Panc1 (cell line): ENCODE measurements around the gene TP73. TPM values are rescaled to one million over a fixed set of nuclear protein-coding genes. Genes with fewer than 3 reads are reported as not detected.

Source experiments
- ATAC-seq: fragments of 200-7000 bp; cut with Tn5 transposase; 2 replicates; pipeline ENCODE4 v1.9.1; 2020; ENCODE audit warnings: mild to moderate bottlenecking, moderate library complexity
- BruUV-seq: library from RNA; stranded (reverse); fragments of 400-500 nt; replicated peaks from 2 replicates; lab custom pipeline; 2021; lab: Mats Ljungman, UMichigan
- CTCF ChIA-PET: fragments of 300-600 bp; sonication (Branson Sonifier 250); formaldehyde crosslinking; loops from one replicate; lab custom pipeline; 2022; ENCODE audit warnings: antibody characterized with exemption; lab: Charles Lee
- POLR2A ChIA-PET: fragments of 300-600 bp; sonication (Branson Sonifier 250); formaldehyde crosslinking; loops from one replicate; lab custom pipeline; 2022; ENCODE audit warnings: antibody characterized with exemption; lab: Charles Lee
- DNase-seq: peaks from one replicate; pipeline ENCODE4 v3.0.0-alpha.2; 2010; ENCODE audit warnings: low read depth, low spot score
- H3K27ac ChIP-seq: 2 replicates; pipeline ENCODE4 v1.5.1; 2011; ENCODE audit warnings: mild to moderate bottlenecking, low read length, inconsistent platforms
- H3K27me3 ChIP-seq: fragments of 200-500 bp; sonication (Bioruptor generic); 2 replicates; pipeline ENCODE4 v1.6.0; 2014; ENCODE audit warnings: low read length, inconsistent platforms; ENCODE audit not compliant: control insufficient read depth, insufficient read depth
- H3K36me3 ChIP-seq: fragments of 200-500 bp; sonication (Bioruptor generic); 2 replicates; pipeline ENCODE4 v1.5.1; 2014; ENCODE audit warnings: inconsistent platforms, mild to moderate bottlenecking, low read length, moderate library complexity; ENCODE audit not compliant: control insufficient read depth, insufficient read depth
- H3K4me1 ChIP-seq: 2 replicates; pipeline ENCODE4 v1.5.1; 2011; ENCODE audit warnings: inconsistent platforms, mild to moderate bottlenecking, low read length, moderate library complexity; ENCODE audit not compliant: control insufficient read depth, insufficient read depth
- H3K4me3 ChIP-seq, 2 experiments: 2 replicates each; pipeline ENCODE4 v1.5.1; 2011 to 2012; ENCODE audit warnings: low read depth in 2 of 2, low read length in 2 of 2, mild to moderate bottlenecking in 2 of 2, inconsistent platforms in 1 of 2, moderate library complexity in 1 of 2
- H3K9me3 ChIP-seq: fragments of 200-500 bp; sonication (Bioruptor generic); 2 replicates; pipeline ENCODE4 v1.5.1; 2014; ENCODE audit warnings: low read depth, mild to moderate bottlenecking, inconsistent platforms, low read length, moderate library complexity; ENCODE audit not compliant: control insufficient read depth, insufficient read depth
- POLR2AphosphoS5 ChIP-seq: IDR thresholded peaks from 2 replicates; pipeline ENCODE4 v1.6.1; 2012; ENCODE audit warnings: mild to moderate bottlenecking, low read depth, low read length, moderate library complexity
- SIN3A ChIP-seq: IDR thresholded peaks from 2 replicates; pipeline ENCODE4 v1.6.1; 2012; ENCODE audit warnings: low read depth, mild to moderate bottlenecking, low read length, moderate library complexity, borderline replicate concordance; ENCODE audit not compliant: insufficient read depth
- TCF7L2 ChIP-seq: IDR thresholded peaks from 2 replicates; pipeline ENCODE4 v1.6.1; 2011; ENCODE audit warnings: mild to moderate bottlenecking, low read depth, low read length, inconsistent platforms
- in situ Hi-C: cut with HindIII; loops from 2 replicates; pipeline ENCODE4 v1.10.0; 2016; ENCODE audit warnings: low sequenced_read_pairs, low pct_unique_long_range_greater_than_20kb
- intact Hi-C: fragments of 100-400 bp; cut with micrococcal nuclease; formaldehyde crosslinking; loops from one replicate; pipeline ENCODE4 v1.10.0; 2022; ENCODE audit not compliant: unreplicated experiment
- total RNA-seq: library from RNA; stranded (reverse); gene quantifications from one replicate; pipeline ENCODE4 v1.2.1, GENCODE V29; 2021; ENCODE audit not compliant: unreplicated experiment
- TF ChIP-seq, protein P1 (sequence below), 2 experiments: IDR thresholded peaks; 2 replicates each; pipeline ENCODE4 v1.6.1; 2011 to 2012; ENCODE audit warnings: low read depth in 2 of 2, control low read depth in 1 of 2, low read length in 1 of 2, mild to moderate bottlenecking in 1 of 2, moderate library complexity in 1 of 2; ENCODE audit not compliant: insufficient read depth in 1 of 2
- TF ChIP-seq, protein P2 (sequence below): fragments of 450-650 bp; IDR thresholded peaks from 2 replicates; pipeline ENCODE4 v1.5.1; 2017; ENCODE audit warnings: mild to moderate bottlenecking

The TP73 gene
- total RNA-seq, 1 experiment from 2014 or later: 4.7 TPM

DNA sequence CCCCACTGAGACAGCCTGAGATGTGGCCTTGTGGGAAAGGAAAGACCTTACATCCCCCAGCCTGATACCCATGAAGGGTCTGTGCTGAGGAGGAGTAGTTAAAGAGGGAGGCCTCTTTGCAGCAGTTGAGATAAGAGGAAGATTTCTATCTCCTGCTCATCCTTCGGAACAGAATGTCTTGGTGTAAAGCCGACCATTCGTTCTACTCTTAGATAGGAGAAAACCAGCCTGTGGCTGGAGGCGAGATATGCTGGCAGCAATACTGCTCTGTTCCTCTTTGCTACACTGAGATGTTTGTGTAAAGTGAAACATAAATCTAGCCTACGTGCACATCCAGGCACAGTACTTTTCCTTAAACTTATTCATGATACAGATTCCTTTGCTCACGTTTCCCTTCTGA, 98.4 kb downstream of the TP73 start:
- Histone ChIP-seq H3K4me1 (peaks cover 8% of the 10 kb centered on the region), H3K27ac (no peak overlapping the region), H3K27me3 (no peaks in the 10 kb centered on the region), H3K36me3 (no peaks in the 10 kb centered on the region), H3K4me3 (no peak overlapping the region), H3K9me3 (no peaks in the 10 kb centered on the region)
- intact Hi-C loops: no loop called here
- ChIA-PET CTCF (no interaction called here), POLR2A (no interaction called here)
- no peak for ATAC-seq
- BruUV-seq: no TSS peak
- in situ Hi-C loops: no loop called here
- no peak for DNase-seq
- TF ChIP-seq, protein P1, sequence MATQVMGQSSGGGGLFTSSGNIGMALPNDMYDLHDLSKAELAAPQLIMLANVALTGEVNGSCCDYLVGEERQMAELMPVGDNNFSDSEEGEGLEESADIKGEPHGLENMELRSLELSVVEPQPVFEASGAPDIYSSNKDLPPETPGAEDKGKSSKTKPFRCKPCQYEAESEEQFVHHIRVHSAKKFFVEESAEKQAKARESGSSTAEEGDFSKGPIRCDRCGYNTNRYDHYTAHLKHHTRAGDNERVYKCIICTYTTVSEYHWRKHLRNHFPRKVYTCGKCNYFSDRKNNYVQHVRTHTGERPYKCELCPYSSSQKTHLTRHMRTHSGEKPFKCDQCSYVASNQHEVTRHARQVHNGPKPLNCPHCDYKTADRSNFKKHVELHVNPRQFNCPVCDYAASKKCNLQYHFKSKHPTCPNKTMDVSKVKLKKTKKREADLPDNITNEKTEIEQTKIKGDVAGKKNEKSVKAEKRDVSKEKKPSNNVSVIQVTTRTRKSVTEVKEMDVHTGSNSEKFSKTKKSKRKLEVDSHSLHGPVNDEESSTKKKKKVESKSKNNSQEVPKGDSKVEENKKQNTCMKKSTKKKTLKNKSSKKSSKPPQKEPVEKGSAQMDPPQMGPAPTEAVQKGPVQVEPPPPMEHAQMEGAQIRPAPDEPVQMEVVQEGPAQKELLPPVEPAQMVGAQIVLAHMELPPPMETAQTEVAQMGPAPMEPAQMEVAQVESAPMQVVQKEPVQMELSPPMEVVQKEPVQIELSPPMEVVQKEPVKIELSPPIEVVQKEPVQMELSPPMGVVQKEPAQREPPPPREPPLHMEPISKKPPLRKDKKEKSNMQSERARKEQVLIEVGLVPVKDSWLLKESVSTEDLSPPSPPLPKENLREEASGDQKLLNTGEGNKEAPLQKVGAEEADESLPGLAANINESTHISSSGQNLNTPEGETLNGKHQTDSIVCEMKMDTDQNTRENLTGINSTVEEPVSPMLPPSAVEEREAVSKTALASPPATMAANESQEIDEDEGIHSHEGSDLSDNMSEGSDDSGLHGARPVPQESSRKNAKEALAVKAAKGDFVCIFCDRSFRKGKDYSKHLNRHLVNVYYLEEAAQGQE (IDR thresholded peaks at IDR 0.05; ENCODE audit: insufficient read depth in 1 of 2, low read depth in 2 of 2, low read length in 1 of 2): no peak
- TF ChIP-seq SIN3A (no peak), POLR2AphosphoS5 (no peak), TCF7L2 (no peak)
- TF ChIP-seq, protein P2, sequence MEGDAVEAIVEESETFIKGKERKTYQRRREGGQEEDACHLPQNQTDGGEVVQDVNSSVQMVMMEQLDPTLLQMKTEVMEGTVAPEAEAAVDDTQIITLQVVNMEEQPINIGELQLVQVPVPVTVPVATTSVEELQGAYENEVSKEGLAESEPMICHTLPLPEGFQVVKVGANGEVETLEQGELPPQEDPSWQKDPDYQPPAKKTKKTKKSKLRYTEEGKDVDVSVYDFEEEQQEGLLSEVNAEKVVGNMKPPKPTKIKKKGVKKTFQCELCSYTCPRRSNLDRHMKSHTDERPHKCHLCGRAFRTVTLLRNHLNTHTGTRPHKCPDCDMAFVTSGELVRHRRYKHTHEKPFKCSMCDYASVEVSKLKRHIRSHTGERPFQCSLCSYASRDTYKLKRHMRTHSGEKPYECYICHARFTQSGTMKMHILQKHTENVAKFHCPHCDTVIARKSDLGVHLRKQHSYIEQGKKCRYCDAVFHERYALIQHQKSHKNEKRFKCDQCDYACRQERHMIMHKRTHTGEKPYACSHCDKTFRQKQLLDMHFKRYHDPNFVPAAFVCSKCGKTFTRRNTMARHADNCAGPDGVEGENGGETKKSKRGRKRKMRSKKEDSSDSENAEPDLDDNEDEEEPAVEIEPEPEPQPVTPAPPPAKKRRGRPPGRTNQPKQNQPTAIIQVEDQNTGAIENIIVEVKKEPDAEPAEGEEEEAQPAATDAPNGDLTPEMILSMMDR: no peak

DNA sequence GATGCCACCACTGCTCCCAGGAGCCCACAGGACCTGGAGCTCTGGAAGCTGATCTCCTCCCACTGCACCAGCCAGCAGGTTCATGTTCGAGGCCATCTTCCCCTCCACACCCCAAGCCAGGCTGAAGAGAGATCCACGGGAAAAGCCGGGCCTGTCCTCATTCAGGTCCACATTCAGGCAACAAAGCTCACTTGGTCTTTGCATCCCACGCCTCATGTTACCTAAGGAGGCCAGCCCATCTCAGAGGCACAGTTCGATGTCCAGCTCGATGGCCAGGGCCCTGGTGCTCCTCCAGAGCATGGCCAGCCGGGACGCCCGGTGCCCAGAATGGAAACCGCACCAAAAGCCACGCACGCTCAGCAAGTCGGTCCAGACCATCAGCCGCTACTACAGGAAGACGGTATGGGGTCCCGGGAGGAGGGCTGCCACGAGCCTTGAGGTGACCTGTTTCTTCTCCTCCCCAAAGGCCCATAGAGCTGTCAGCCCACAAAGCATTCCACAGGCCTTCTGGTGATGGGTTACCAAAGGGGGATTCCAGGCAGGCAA, 100.2 kb downstream of the TP73 start, which contains the start of gene CCDC27:
Gene CCDC27 (plus strand): TSS at position 51 of the 546 bp plus-strand sequence. CDS start 32 bp downstream, at position 83.
- Histone ChIP-seq H3K9me3 (no peaks in the 10 kb centered on the region), H3K4me3 (no peak within 1 kb of the TSS), H3K4me1 (peaks cover 2% of the 10 kb centered on the region; the same call in 1 of the 2 replicates), H3K27ac (no peak within 1 kb of the TSS), H3K27me3 (no peaks in the 10 kb centered on the region), H3K36me3 (no peaks in the 10 kb centered on the region)
- ATAC-seq (no peak), DNase-seq (no peak)
- ChIA-PET CTCF (no interaction called here), POLR2A (no interaction called here)
- intact Hi-C loops (no loop called here), in situ Hi-C loops (no loop called here)
- no TSS peak for BruUV-seq
- TF ChIP-seq, protein P1 (IDR thresholded peaks at IDR 0.05; ENCODE audit: insufficient read depth in 1 of 2, low read depth in 2 of 2, low read length in 1 of 2): no peak
- TF ChIP-seq POLR2AphosphoS5: no peak
- TF ChIP-seq, protein P2: no peak
- no peak for TF ChIP-seq TCF7L2
- TF ChIP-seq SIN3A: no peak
